DND-41 (cell line): Measurements from ENCODE around the gene GRID1.

Experiments
- CTCF ChIP-seq: IDR thresholded peaks from 2 replicates; pipeline ENCODE4 v1.5.1; 2012; ENCODE audit warnings: borderline replicate concordance, low read length, moderate library complexity, mild to moderate bottlenecking; ENCODE audit not compliant: poor library complexity, severe bottlenecking; ENCODE audit errors: extremely low read depth
- EZH2 ChIP-seq: IDR thresholded peaks from 3 replicates; pipeline ENCODE4 v1.6.1; 2012; ENCODE audit warnings: borderline replicate concordance, low read depth, mild to moderate bottlenecking, moderate library complexity, low read length, inconsistent platforms; ENCODE audit not compliant: severe bottlenecking

DNA sequence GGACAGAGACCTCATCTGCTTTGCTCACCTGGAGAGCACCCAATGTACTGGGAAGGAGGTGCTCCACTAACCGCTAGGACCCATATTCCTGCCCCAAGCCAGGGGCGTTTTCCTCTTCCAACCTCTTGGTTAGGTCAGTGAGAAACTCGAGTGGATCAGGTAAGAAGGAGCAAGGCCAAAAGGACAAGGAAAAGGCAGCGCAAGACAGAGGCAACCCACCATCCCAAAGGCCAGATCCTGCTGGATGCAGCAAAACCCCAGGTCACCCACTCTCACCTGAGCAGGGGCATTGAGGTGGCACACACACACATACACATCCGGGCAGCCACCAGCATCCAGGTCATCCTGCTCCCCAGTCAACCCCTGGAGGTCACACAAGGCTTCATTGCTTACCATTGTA is 105.1 kb downstream of the GRID1 start:
- no peak for TF ChIP-seq EZH2
- no peak for TF ChIP-seq CTCF
